Activated naive CD4-positive, alpha-beta T cell treated with anti-CD3 and anti-CD28 coated beads, Interleukin-2, amount 50 U/mL, for 16 hours (primary cell): ENCODE data around the gene MTHFD1L.
A peak's percentile ranks its signal among the peaks of the same experiment; 100 is the strongest.
"Not testable (repeated sequence)": the region's sequence is repeated elsewhere in the genome, so short reads cannot be mapped to it uniquely, and the experiment has no call there.

Experiments
- DNase-seq: peaks from one replicate; pipeline ENCODE4 v3.0.0-alpha.2; 2020

MTHFD1L gene

DNA sequence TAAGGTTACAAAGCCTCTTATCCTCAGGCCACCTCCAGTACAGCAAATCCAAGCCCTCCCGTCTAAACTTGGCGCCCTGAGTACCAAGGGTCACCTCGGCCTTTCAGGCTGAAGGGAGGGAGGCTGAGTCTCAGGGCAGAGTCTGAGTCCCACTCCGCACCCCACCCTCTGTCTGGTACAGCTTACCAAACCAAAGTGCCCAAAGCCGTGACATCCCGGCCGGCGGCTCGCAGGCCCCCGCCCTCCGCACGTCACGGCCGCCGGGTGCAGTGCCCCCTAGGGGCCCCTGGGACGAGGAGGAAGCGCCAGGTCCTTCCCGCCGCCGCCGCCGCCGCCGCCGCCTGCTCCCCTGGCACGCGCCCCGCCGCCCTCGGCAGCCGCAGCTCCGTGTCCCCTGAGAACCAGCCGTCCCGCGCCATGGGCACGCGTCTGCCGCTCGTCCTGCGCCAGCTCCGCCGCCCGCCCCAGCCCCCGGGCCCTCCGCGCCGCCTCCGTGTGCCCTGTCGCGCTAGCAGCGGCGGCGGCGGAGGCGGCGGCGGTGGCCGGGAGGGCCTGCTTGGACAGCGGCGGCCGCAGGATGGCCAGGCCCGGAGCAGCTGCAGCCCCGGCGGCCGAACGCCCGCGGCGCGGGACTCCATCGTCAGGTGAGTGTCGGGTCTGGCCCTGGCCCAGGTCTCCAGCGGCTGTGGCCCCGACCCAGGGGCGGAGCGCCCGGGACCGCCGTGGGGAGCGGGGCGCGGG is at the start of gene MTHFD1L:
Gene MTHFD1L (plus strand): TSS at position 297 of the 741 bp plus-strand sequence. CDS start 121 bp downstream, at position 418.
- peak; percentile 81 for DNase-seq

DNA sequence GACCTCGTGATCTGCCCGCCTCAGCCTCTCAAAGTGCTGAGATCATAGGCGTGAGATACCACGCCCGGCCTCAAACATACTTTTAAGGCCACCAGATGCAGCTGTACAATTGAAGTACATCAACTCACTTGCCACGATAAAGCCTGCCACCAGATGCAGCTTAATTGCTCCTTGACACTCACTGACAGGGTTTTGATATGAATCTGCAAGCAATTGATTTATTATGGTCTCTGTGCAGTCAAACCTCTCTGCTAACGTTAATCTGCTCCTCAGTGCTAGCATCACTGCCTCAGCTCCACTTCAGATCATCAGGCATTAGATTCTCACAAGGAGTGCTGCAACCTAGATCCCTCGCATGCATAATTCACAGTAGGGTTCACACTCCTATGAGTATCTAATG is 48.9 kb upstream of the MTHFD1L start:
- not testable (repeated sequence) for DNase-seq

GRCh38 chr6:150822932-150823331 is 42.6 kb upstream of the MTHFD1L start:
- DNase-seq: no peak

GRCh38 chr6:150826788-150827187 is 38.7 kb upstream of the MTHFD1L start:
- DNase-seq: no peak

DNA sequence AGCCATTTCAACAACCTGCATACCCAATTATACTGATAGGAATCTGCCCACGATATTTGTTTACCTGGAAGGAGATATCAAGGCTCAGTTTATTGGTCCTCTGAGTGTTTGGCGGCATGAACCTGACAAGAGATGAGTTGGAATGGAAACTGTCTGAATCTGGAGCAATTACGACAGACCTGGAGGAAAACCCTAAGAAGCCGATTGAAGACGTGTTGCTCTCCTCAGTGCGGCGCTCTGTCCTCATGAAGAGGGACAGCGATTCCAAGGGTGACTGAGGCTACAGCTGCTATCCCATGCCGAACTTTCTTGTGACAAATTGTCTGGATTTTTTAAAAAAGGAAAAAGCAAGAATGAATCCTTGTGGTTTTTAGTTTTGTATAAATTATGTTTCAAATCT is 37.4 kb upstream of the MTHFD1L start:
- DNase-seq: not testable (repeated sequence)

GRCh38 chr6:150830439-150831165 is 34.9 kb upstream of the MTHFD1L start:
- no peak for DNase-seq

- DNase-seq: no peak
Measured at GRCh38 chr6:150831577-150831976, 33.9 kb upstream of the MTHFD1L start.

- DNase-seq: no peak
Measured at GRCh38 chr6:150835620-150836019, 29.9 kb upstream of the MTHFD1L start.

- DNase-seq: no peak
Measured at GRCh38 chr6:150840185-150840584, 25.3 kb upstream of the MTHFD1L start.

DNA sequence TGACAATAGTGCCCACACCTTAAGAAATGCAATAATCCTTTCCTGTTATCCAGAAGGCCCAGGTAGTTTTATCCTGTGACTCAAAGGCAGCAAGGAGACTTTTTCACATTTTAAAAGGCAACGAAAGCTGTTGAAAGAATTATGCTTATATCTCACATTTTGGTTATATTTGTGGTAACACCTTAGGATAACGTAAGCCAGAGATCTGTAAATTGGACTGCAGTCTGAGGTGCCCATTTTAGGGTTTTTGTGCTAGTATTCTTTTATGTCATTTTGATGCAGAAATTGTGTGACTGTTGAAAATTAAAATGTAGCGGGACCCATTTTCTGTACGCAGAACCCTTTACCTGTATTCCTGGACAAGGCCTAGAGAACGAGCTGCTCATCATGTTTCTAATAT is 24.3 kb upstream of the MTHFD1L start:
- DNase-seq: no peak

GRCh38 chr6:150841697-150842096 is 23.8 kb upstream of the MTHFD1L start:
- no peak for DNase-seq

- no peak for DNase-seq
Measured at GRCh38 chr6:150844371-150844770, 21.1 kb upstream of the MTHFD1L start.

GRCh38 chr6:150846641-150847040 is 18.9 kb upstream of the MTHFD1L start:
- DNase-seq: no peak

DNA sequence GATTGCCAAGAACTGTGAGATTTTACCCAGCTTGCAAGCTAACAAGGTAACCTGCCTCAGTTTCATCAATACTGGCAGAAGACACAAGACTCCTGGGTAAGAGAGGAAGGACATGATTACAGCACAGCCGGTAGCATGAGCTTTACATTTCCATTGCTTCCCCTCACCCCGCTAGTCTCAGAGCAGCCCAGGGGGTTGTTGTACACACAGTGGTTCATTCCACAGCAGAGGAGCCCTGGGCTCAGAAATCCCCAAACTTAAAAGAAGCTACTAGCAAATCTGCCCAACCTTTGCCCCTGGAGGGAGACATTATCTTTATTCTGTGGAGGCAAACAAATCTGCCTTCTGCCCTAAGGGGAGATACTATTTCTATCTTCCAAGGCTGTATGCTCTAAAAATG is 17.1 kb upstream of the MTHFD1L start:
- DNase-seq: no peak

DNA sequence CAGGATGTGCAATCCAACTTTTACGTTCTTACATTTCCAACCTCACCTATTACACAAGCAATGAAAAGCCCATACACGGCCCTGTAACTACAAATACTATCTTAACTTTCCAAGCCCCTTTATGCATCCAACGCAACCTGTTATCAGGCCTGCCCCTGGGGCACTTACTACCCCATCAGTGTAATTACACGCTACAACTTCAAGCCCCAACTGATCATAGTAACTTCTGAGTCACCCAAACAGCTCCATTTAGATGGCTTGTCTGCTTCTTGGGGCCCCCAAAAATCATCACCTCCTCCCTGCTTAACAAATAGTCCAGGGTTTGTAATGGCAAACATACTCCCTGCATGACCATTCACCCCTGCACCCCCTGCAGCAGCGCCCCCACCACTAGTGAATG is 11.1 kb upstream of the MTHFD1L start:
- not testable (repeated sequence) for DNase-seq

GRCh38 chr6:150855171-150855570 is 10.3 kb upstream of the MTHFD1L start:
- not testable (repeated sequence) for DNase-seq

GRCh38 chr6:150857062-150857944 is 8.2 kb upstream of the MTHFD1L start:
- DNase-seq: no peak

GRCh38 chr6:150857945-150858308 is 7.6 kb upstream of the MTHFD1L start:
- DNase-seq: no peak

GRCh38 chr6:150861448-150862168 is 3.9 kb upstream of the MTHFD1L start:
- DNase-seq: not testable (repeated sequence)

- DNase-seq: no peak
Measured at GRCh38 chr6:150863213-150863928, 2.1 kb upstream of the MTHFD1L start.

GRCh38 chr6:150865043-150865405 is 478 bp upstream of the MTHFD1L start:
- DNase-seq: no peak
